ENCODE results near the gene TANGO6.

Gene TANGO6

GRCh38 chr16:69078073-69078472, 234.7 kb downstream of the TANGO6 start:
- DNase-seq (ENCODE audit: low read depth, low spot score), result no peak
- in situ Hi-C loops (cut with HindIII; ENCODE audit: low sequenced_read_pairs), result no loop called here
- no peak overlapping the region for H3K4me3 ChIP-seq (ENCODE audit: low read depth, low read length)
- TF ChIP-seq, protein P1, sequence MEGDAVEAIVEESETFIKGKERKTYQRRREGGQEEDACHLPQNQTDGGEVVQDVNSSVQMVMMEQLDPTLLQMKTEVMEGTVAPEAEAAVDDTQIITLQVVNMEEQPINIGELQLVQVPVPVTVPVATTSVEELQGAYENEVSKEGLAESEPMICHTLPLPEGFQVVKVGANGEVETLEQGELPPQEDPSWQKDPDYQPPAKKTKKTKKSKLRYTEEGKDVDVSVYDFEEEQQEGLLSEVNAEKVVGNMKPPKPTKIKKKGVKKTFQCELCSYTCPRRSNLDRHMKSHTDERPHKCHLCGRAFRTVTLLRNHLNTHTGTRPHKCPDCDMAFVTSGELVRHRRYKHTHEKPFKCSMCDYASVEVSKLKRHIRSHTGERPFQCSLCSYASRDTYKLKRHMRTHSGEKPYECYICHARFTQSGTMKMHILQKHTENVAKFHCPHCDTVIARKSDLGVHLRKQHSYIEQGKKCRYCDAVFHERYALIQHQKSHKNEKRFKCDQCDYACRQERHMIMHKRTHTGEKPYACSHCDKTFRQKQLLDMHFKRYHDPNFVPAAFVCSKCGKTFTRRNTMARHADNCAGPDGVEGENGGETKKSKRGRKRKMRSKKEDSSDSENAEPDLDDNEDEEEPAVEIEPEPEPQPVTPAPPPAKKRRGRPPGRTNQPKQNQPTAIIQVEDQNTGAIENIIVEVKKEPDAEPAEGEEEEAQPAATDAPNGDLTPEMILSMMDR (IDR thresholded peaks at IDR 0.05; ENCODE audit: low read depth, low read length), result no peak

DNA sequence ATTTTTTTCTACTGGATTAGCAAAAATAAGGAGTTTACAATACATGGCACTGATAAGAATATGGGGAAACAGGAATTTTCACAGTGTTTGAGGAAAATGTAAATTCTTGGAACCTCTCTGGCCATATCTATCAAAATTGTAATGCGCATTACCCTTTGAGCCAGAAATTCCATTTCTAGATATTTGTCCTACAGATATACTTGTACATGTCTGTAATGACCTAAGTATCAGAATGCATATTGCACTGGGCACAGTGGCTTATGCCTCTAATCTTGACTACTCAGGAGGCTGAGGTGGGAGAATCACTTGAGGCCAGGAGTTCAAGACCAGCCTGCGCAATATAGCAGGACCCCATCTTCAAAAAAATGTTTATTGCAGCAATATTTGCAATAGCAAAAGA, 236.4 kb downstream of the TANGO6 start:
- H3K4me3 ChIP-seq (ENCODE audit: low read depth, low read length), result no peak overlapping the region
- TF ChIP-seq, protein P1 (IDR thresholded peaks at IDR 0.05; ENCODE audit: low read depth, low read length), result no peak
- in situ Hi-C loops (cut with HindIII; ENCODE audit: low sequenced_read_pairs), result no loop called here
- no peak for DNase-seq (ENCODE audit: low read depth, low spot score)

DNA sequence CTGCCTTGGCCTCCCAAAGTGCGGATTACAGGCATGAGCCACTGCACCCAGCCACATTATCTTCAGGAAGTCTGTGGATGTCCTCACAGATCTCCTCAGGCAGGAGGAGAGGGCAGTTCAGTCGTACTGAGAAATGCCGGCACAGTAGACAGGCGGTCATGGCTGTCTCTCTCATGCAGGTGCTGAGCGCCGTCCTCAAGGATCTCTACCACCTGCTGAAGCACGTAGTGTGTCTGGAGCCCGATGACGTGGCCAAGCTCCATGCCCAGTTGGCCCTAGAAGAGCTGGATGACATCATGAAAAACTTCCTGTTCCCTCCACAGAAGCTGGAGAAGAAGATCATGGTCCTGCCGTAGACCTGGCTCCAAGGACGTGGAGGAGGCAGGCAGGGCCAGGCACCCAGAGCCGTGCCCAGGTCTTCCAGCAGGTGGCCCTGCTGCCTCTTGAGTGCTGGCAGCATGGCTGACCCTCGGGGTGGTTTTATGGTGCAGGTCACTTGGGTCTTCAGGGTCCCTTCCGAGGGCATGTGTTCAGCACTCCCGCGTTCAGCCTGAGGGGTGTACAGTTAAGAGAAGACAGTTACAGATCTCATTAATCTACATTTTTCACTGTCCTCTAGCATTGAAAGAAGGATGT, 240.1 kb downstream of the TANGO6 start:
- DNase-seq (ENCODE audit: low read depth, low spot score), result no peak
- no peak overlapping the region for H3K4me3 ChIP-seq (ENCODE audit: low read depth, low read length)
- TF ChIP-seq, protein P1 (IDR thresholded peaks at IDR 0.05; ENCODE audit: low read depth, low read length), result no peak
- in situ Hi-C loops (cut with HindIII; ENCODE audit: low sequenced_read_pairs), result no loop called here

DNA sequence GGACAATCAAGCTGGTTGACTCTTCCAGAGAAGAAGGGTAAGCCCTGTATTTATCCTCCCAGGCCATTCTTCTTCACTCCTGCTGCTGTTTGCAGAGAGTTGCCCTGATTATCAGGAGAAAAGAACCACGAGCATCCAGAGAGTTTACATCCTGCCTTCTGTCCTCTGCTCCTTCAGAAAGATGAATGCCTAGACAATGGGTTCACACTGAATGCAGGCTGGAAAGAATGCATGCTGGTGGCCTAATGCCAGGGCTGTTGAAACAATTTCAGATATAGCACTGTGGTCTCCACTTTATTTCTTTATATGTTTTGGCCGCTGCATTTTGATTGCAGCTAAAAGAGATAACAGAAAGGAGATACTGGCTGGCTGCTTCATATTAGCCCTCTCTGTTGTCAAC, 241.0 kb downstream of the TANGO6 start:
- no peak for DNase-seq (ENCODE audit: low read depth, low spot score)
- in situ Hi-C loops (cut with HindIII; ENCODE audit: low sequenced_read_pairs), result no loop called here
- TF ChIP-seq, protein P1 (IDR thresholded peaks at IDR 0.05; ENCODE audit: low read depth, low read length), result no peak
- no peak overlapping the region for H3K4me3 ChIP-seq (ENCODE audit: low read depth, low read length)

- in situ Hi-C loops (cut with HindIII; ENCODE audit: low sequenced_read_pairs), result no loop called here
These were observed 241.8 kb downstream of the TANGO6 start for GRCh38 chr16:69085032-69085695.

DNA sequence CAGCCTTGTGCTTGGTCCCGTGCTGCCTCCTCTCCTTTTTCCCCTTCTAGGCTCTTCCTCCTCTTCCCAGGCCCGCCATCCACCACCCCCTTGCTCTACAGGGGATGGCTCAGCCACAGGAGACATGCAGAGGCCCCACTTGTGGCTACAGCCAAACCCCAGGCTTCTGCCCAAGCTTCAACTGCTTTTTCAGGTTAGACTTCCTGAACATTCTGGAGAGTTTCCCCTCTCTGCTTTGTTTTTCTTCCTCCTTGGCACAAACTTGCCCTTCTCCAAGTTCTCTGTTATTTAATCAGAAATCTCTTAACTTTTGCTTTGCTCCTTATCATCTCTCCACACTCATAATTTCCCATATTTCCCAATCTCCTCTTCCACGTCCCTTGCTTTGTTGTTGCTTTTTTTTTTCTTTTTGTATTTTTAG, 243.8 kb downstream of the TANGO6 start:
- TF ChIP-seq, protein P1 (IDR thresholded peaks at IDR 0.05; ENCODE audit: low read depth, low read length), result no peak
- no peak for DNase-seq (ENCODE audit: low read depth, low spot score)
- in situ Hi-C loops (cut with HindIII; ENCODE audit: low sequenced_read_pairs), result no loop called here
- H3K4me3 ChIP-seq (ENCODE audit: low read depth, low read length), result no peak overlapping the region

More at GRCh38 chr16:69085032-69085695, 241.8 kb downstream of the TANGO6 start:
- H3K4me3 ChIP-seq (ENCODE audit: low read depth, low read length), result no peak overlapping the region
- TF ChIP-seq, protein P1 (IDR thresholded peaks at IDR 0.05; ENCODE audit: low read depth, low read length), result no peak
- no peak for DNase-seq (ENCODE audit: low read depth, low spot score)

All from astrocyte of the spinal cord (primary cell).